ENCODE measurements around the gene PTPRJ.
A peak's percentile ranks its signal among the peaks of the same experiment; 100 is the strongest.

PTPRJ gene

DNA sequence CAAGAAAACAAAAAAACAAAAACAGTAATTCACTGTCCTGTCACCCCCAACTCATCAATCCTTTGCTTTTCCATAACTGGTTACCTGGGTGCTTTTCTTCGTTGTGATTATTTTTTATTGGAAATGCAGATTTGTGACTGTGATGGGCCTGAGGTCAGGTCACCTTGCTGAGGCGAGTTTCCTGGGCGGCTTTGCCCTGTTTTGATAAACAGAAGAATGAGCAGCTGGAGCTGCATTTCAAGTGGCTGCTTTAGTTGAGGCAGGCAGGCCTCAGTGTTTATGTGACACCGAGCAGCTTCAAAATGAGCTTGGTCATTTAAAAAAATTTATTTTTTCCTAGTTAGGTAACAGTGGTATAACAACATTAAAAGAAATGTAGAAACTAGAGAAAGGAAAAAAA lies 22.2 kb downstream of the PTPRJ start:
- H3K4me3 ChIP-seq (ENCODE audit: low read length), result no peak overlapping the region
- H3K9me3 ChIP-seq (replicated peaks; ENCODE audit: low read length), result no peaks in the 10 kb centered on the region
- H3K4me1 ChIP-seq (ENCODE audit: control insufficient read depth, insufficient read depth, low read length), result peaks cover 48% of the 10 kb centered on the region
- no peak overlapping the region for H3K4me2 ChIP-seq (ENCODE audit: low read length)
- no peaks in the 10 kb centered on the region for H3K27me3 ChIP-seq (ENCODE audit: control insufficient read depth, insufficient read depth, low read length)
- H3K36me3 ChIP-seq (ENCODE audit: insufficient read depth, low read length), result no peaks in the 10 kb centered on the region
- H3K9ac ChIP-seq (ENCODE audit: low read depth, low read length), result no peak overlapping the region

DNA sequence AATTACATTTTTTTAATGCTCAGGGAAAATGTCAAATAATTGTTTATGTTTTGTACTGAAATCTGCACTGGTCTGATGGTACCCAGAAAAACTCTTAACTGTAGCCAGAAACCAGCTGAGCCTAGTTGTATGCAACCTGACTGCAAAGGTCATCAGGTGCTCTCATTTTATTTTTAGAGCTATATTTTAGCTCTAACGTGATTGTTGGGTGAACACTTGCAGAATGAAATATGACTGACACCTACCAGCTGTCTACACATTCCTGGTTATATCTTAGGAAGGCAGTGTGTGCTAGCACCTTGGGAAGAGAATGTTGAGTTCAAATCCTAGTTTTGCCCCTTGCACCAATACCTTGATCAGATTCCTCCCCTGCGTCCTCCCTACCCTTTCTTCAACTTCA lies 23.6 kb downstream of the PTPRJ start:
- Histone ChIP-seq H3K9ac (ENCODE audit: low read depth, low read length) (no peak overlapping the region), H3K27me3 (ENCODE audit: control insufficient read depth, insufficient read depth, low read length) (no peaks in the 10 kb centered on the region), H3K4me1 (ENCODE audit: control insufficient read depth, insufficient read depth, low read length) (peaks cover 50% of the 10 kb centered on the region), H3K36me3 (ENCODE audit: insufficient read depth, low read length) (no peaks in the 10 kb centered on the region), H3K4me3 (ENCODE audit: low read length) (no peak overlapping the region), H3K4me2 (ENCODE audit: low read length) (no peak overlapping the region), H3K9me3 (replicated peaks; ENCODE audit: low read length) (no peaks in the 10 kb centered on the region)

DNA sequence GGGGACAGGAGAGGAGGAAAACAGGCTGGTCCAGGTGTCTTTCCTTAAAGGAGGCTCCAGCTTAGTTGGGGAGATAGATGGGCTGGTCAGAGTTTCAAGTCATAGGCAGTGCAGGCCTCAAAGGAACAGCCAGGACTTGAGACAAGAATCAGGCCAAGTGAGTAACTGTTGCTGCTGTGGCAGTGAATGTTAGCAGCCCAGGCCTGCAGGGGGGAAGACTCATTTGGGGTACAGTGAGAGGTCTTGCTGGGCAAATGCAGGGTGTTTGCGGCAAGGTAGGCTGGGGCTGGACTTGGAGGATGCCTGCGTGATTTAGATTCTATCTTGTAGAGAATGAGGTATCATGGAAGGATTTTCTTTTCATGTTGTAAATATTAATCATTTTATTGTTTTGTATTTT lies 24.1 kb downstream of the PTPRJ start:
- Histone ChIP-seq H3K9me3 (replicated peaks; ENCODE audit: low read length) (no peaks in the 10 kb centered on the region), H3K27me3 (ENCODE audit: control insufficient read depth, insufficient read depth, low read length) (no peaks in the 10 kb centered on the region), H3K4me2 (ENCODE audit: low read length) (no peak overlapping the region), H3K4me3 (ENCODE audit: low read length) (no peak overlapping the region), H3K4me1 (ENCODE audit: control insufficient read depth, insufficient read depth, low read length) (peaks cover 50% of the 10 kb centered on the region), H3K9ac (ENCODE audit: low read depth, low read length) (no peak overlapping the region), H3K36me3 (ENCODE audit: insufficient read depth, low read length) (no peaks in the 10 kb centered on the region)

DNA sequence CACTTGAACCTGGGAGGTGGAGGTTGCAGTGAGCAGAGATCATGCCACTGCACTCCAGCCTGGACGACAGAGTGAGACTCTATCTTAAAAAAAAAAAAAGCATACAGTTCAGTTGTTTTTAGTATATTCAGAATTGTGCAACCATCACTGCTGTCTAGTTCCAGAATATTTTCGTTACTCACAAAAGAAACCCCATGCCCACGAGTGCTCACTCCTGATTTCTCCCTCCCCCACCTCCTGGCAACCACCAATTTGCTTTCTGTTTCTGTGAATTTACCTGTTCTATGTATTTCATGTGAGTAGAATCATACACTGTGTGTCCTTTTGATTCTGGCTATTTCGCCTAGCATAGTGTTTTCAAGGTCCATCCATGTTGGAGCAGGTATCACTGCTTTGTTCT lies 24.8 kb downstream of the PTPRJ start:
- H3K4me3 ChIP-seq (ENCODE audit: low read length), result no peak overlapping the region
- H3K9me3 ChIP-seq (replicated peaks; ENCODE audit: low read length), result no peaks in the 10 kb centered on the region
- H3K9ac ChIP-seq (ENCODE audit: low read depth, low read length), result no peak overlapping the region
- H3K27me3 ChIP-seq (ENCODE audit: control insufficient read depth, insufficient read depth, low read length), result no peaks in the 10 kb centered on the region
- no peaks in the 10 kb centered on the region for H3K36me3 ChIP-seq (ENCODE audit: insufficient read depth, low read length)
- H3K4me2 ChIP-seq (ENCODE audit: low read length), result peak overlapping the region; percentile 76
- H3K4me1 ChIP-seq (ENCODE audit: control insufficient read depth, insufficient read depth, low read length), result peaks cover 50% of the 10 kb centered on the region

DNA sequence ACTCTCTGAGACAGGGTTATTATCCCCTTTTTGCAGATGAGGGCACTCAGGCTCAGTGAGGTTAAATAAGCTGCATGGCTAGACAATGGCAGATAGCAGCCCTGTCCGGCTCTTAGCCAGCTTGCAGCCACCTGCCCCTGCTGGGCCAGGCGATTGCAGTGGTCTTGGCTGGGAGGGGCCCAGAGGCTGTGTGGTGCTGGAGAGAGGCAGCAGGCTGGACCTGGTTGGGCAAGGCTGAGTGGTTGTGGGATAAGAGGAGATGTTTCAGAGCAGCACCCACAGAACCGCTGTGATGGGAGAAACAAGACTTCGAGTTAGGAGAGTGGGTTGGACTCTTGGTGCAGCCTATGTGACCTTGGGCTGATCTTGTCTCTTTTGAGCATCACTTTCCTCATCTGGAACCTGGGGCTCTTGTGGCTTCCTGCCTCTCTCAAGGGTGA lies 25.5 kb downstream of the PTPRJ start:
- no peaks in the 10 kb centered on the region for H3K9me3 ChIP-seq (replicated peaks; ENCODE audit: low read length)
- peak overlapping the region; percentile 76 for H3K4me2 ChIP-seq (ENCODE audit: low read length)
- H3K27me3 ChIP-seq (ENCODE audit: control insufficient read depth, insufficient read depth, low read length), result no peaks in the 10 kb centered on the region
- H3K4me3 ChIP-seq (ENCODE audit: low read length), result no peak overlapping the region
- peaks cover 46% of the 10 kb centered on the region for H3K4me1 ChIP-seq (ENCODE audit: control insufficient read depth, insufficient read depth, low read length)
- H3K9ac ChIP-seq (ENCODE audit: low read depth, low read length), result no peak overlapping the region
- no peaks in the 10 kb centered on the region for H3K36me3 ChIP-seq (ENCODE audit: insufficient read depth, low read length)

DNA sequence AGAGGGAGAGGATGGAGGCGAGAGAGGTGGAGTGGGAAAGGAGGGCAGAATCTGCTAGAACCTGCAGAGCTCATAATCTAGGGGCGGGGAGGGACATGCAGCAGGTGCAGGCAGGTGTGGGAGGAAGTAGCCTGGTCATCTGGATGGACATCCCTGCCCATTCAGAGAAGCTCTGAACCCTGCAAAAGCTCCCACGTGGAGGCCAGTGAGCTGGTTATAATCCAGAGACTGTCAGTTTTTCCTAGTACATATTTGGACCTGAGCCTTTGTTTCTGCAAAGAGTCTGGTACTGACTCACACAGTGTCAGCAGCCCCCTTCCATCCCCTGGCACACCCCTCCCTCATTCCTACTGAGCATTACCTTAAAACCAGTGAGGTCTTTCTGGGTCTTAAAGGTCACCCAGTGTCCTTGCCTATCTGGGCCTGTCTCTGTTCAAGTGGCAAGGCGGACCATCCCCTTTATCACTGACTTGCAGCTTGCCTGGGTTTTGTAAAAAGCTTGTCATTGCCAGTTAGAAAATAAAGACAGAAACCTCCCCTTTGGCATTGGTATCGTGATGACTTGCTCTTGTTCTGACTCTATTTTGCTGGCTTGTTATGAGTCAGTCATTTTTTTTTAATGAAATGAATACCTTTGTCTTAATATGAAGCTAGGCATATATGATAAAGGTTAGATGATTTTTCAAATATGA lies 26.1 kb downstream of the PTPRJ start:
- Histone ChIP-seq H3K9me3 (replicated peaks; ENCODE audit: low read length) (no peaks in the 10 kb centered on the region), H3K4me2 (ENCODE audit: low read length) (peak overlapping the region; percentile 76), H3K27me3 (ENCODE audit: control insufficient read depth, insufficient read depth, low read length) (no peaks in the 10 kb centered on the region), H3K36me3 (ENCODE audit: insufficient read depth, low read length) (no peaks in the 10 kb centered on the region), H3K9ac (ENCODE audit: low read depth, low read length) (peak overlapping the region; percentile 5), H3K4me3 (ENCODE audit: low read length) (no peak overlapping the region), H3K4me1 (ENCODE audit: control insufficient read depth, insufficient read depth, low read length) (peaks cover 41% of the 10 kb centered on the region)

DNA sequence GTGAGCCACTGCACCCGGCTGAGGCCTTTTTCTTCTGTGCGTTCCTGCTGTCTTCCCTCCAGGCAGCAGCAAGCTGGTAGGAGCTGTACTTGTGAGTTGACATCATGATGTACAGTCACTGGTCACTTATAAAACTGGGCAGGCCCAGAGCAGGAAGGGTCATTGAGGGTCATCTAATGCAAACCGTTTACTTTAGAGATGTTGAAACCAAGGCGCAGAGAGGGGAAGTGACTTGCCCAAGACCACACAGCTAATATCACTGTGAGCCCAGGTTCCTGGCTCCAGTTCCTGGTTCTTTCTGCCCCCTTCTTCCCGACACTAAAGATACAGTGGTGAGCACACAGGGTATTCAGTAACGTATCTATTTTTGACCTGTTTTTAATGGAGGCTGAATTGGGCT lies 27.3 kb downstream of the PTPRJ start:
- H3K9me3 ChIP-seq (replicated peaks; ENCODE audit: low read length), result no peaks in the 10 kb centered on the region
- no peaks in the 10 kb centered on the region for H3K27me3 ChIP-seq (ENCODE audit: control insufficient read depth, insufficient read depth, low read length)
- no peaks in the 10 kb centered on the region for H3K36me3 ChIP-seq (ENCODE audit: insufficient read depth, low read length)
- H3K4me2 ChIP-seq (ENCODE audit: low read length), result no peak overlapping the region
- H3K4me1 ChIP-seq (ENCODE audit: control insufficient read depth, insufficient read depth, low read length), result peaks cover 37% of the 10 kb centered on the region
- no peak overlapping the region for H3K9ac ChIP-seq (ENCODE audit: low read depth, low read length)
- H3K4me3 ChIP-seq (ENCODE audit: low read length), result no peak overlapping the region

DNA sequence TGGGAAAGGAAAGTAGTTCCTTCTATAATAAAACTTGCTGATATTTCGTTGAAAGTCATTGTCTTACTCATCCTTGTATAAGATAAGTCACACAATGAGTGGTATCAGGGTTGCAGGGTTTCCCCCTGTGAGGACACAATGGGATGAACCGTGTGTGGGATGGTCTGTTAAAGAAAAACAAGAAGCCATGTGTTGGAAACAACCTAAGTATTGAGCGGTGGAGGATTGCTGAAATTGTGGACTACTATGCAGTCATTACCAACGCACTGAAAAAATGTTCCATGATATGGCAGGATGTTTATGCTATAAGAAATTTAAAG lies 28.6 kb downstream of the PTPRJ start:
- H3K4me1 ChIP-seq (ENCODE audit: control insufficient read depth, insufficient read depth, low read length), result peaks cover 46% of the 10 kb centered on the region
- no peak overlapping the region for H3K9ac ChIP-seq (ENCODE audit: low read depth, low read length)
- H3K27me3 ChIP-seq (ENCODE audit: control insufficient read depth, insufficient read depth, low read length), result no peaks in the 10 kb centered on the region
- H3K36me3 ChIP-seq (ENCODE audit: insufficient read depth, low read length), result no peaks in the 10 kb centered on the region
- no peak overlapping the region for H3K4me3 ChIP-seq (ENCODE audit: low read length)
- no peaks in the 10 kb centered on the region for H3K9me3 ChIP-seq (replicated peaks; ENCODE audit: low read length)
- no peak overlapping the region for H3K4me2 ChIP-seq (ENCODE audit: low read length)

DNA sequence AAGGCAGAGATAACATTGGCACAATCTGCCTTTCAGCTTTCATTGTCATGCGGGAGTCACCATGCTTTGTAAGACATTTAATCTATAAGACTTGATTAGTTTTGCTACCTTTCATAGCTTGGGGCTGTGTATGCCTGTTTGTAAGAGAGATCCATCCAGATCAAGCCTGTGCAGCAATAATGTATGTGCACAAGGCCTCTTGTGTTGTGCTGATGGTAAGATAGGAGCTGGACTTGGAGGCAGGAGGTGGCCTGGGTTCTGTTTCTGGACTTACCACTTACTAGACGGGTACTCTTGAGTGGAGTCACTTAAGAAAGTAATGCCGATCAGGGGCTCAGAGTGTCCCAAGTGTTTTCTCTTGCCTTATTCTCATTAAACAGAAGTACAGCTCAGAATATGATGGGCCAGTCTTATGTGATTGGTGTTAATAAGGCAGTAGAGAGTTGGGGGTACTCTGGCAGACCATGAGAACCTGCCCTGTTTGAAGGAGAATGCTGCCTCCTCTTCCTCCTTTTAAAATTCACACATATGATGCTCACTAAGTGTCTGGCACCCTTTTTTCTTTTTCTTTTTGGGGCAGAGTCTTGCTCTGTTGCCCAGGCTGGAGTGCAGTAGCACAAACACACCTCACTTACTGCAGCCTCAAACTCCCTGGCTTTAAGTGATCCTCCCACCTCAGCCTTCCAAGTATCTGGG lies 30.9 kb downstream of the PTPRJ start:
- Histone ChIP-seq H3K36me3 (ENCODE audit: insufficient read depth, low read length) (no peaks in the 10 kb centered on the region), H3K4me1 (ENCODE audit: control insufficient read depth, insufficient read depth, low read length) (peaks cover 23% of the 10 kb centered on the region), H3K4me2 (ENCODE audit: low read length) (no peak overlapping the region), H3K4me3 (ENCODE audit: low read length) (no peak overlapping the region), H3K9me3 (replicated peaks; ENCODE audit: low read length) (no peaks in the 10 kb centered on the region), H3K27me3 (ENCODE audit: control insufficient read depth, insufficient read depth, low read length) (no peaks in the 10 kb centered on the region), H3K9ac (ENCODE audit: low read depth, low read length) (no peak overlapping the region)

DNA sequence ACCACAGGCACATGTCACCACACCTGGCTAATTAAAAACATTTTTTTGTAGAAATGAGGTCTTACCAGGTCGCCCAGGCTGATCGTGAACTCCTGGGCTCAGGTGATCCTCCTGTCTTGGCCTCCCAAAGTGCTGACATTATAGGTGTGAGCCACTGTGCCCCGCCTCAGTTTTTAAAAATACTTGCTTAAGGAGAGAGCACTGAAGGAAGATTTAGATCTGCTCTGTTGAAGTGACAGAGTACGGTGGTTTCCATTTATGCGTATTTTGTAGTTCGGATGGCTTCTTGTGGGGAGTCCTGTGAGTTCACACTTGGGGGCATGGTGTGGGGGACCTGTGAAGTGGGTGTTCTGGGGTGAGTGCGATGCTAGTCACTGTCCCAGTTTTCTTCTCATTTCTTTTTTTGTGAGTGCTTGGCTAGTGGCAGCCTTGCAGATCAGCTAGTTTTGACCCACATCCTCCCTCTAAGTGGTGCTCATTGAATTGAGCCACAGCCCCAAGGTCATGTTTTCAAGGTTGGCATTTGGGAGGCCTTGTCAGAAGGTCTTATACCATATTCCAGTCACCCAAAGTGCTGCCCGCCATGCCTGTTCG lies 31.5 kb downstream of the PTPRJ start:
- Histone ChIP-seq H3K4me1 (ENCODE audit: control insufficient read depth, insufficient read depth, low read length) (peaks cover 16% of the 10 kb centered on the region), H3K9me3 (replicated peaks; ENCODE audit: low read length) (no peaks in the 10 kb centered on the region), H3K4me2 (ENCODE audit: low read length) (no peak overlapping the region), H3K36me3 (ENCODE audit: insufficient read depth, low read length) (no peaks in the 10 kb centered on the region), H3K27me3 (ENCODE audit: control insufficient read depth, insufficient read depth, low read length) (no peaks in the 10 kb centered on the region), H3K9ac (ENCODE audit: low read depth, low read length) (no peak overlapping the region), H3K4me3 (ENCODE audit: low read length) (no peak overlapping the region)

DNA sequence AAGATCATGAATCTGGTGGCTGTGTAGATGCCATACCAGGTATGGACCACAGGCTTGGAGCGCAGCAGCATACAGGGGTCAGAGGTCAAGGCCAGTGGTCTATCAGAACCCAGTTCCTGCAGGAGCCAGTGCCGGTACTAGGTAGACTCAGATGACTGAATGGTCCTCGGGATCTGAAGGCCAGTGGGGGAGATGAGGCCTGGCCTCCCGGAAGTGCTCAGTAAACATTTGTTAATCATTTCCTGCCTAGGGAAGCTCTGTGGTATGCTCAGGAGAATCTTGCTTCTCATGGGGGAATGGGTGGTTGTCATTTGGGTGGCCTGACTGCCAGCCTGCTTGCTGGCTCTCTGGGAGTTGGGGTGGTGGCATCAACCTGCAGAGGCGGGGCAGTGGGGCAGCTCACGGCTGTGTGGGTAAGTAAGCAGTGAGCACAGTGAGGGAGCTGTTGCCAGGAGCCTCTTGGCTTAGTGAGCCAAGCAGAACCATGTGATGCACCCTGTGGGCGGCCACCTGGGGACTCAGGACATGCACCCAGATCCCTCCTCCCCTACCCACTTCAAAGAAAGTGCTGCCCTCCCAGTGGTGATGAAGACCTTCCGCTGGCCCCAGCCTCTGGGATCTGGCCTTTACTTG lies 33.0 kb downstream of the PTPRJ start:
- Histone ChIP-seq H3K9ac (ENCODE audit: low read depth, low read length) (no peak overlapping the region), H3K4me3 (ENCODE audit: low read length) (no peak overlapping the region), H3K4me1 (ENCODE audit: control insufficient read depth, insufficient read depth, low read length) (peaks cover 10% of the 10 kb centered on the region), H3K27me3 (ENCODE audit: control insufficient read depth, insufficient read depth, low read length) (no peaks in the 10 kb centered on the region), H3K36me3 (ENCODE audit: insufficient read depth, low read length) (no peaks in the 10 kb centered on the region), H3K9me3 (replicated peaks; ENCODE audit: low read length) (no peaks in the 10 kb centered on the region), H3K4me2 (ENCODE audit: low read length) (no peak overlapping the region)

Measured in skeletal muscle satellite cell (primary cell).